Bronchial epithelial cell (primary cell): ENCODE results near the gene LIPA. TPM values are rescaled to one million over a fixed set of nuclear protein-coding genes. Genes with fewer than 3 reads are reported as not detected.
"Not testable (repeated sequence)": the region's sequence is repeated elsewhere in the genome, so short reads cannot be mapped to it uniquely, and the experiment has no call there.

Source experiments
- DNase-seq: peaks from one replicate; pipeline ENCODE4 v3.0.0-alpha.2; 2010; ENCODE audit warnings: low read depth
- FAIRE-seq: peaks from 2 replicates; lab custom pipeline; 2011; peaks lifted over from hg19 to GRCh38; lab: Jason Lieb, UNC
- H3K27me3 ChIP-seq: 2 replicates; pipeline ENCODE4 v1.5.1; 2011; ENCODE audit warnings: low read length; ENCODE audit not compliant: control insufficient read depth, insufficient read depth
- H3K36me3 ChIP-seq: 2 replicates; pipeline ENCODE4 v1.5.1; 2011; ENCODE audit warnings: low read length; ENCODE audit not compliant: control insufficient read depth, insufficient read depth
- H3K4me3 ChIP-seq: 2 replicates; pipeline ENCODE4 v1.5.1; 2011; ENCODE audit warnings: mild to moderate bottlenecking, low read depth, low read length, control low read depth
- total RNA-seq: library from RNA; depleted of rRNA; stranded (reverse); fragments of >200 nt; gene quantifications from 2 replicates; pipeline ENCODE4 v1.2.1, GENCODE V29; 2014
- TF ChIP-seq, protein P1 (sequence below): IDR thresholded peaks from 2 replicates; pipeline ENCODE4 v1.5.1; 2011; ENCODE audit warnings: mild to moderate bottlenecking, moderate library complexity, low read length, control low read depth, inconsistent platforms; ENCODE audit not compliant: insufficient read depth, severe bottlenecking

The LIPA gene
- total RNA-seq, 1 donor from 2014 or later, result 20.8 TPM

- Histone ChIP-seq H3K27me3 (peaks cover 3% of the 10 kb centered on the region), H3K36me3 (no peaks in the 10 kb centered on the region), H3K4me3 (no peak overlapping the region)
- FAIRE-seq, result no peak
- TF ChIP-seq, protein P1, sequence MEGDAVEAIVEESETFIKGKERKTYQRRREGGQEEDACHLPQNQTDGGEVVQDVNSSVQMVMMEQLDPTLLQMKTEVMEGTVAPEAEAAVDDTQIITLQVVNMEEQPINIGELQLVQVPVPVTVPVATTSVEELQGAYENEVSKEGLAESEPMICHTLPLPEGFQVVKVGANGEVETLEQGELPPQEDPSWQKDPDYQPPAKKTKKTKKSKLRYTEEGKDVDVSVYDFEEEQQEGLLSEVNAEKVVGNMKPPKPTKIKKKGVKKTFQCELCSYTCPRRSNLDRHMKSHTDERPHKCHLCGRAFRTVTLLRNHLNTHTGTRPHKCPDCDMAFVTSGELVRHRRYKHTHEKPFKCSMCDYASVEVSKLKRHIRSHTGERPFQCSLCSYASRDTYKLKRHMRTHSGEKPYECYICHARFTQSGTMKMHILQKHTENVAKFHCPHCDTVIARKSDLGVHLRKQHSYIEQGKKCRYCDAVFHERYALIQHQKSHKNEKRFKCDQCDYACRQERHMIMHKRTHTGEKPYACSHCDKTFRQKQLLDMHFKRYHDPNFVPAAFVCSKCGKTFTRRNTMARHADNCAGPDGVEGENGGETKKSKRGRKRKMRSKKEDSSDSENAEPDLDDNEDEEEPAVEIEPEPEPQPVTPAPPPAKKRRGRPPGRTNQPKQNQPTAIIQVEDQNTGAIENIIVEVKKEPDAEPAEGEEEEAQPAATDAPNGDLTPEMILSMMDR, result no peak
- no peak for DNase-seq
Measured at GRCh38 chr10:89171263-89171872, 80.2 kb downstream of the LIPA start.

DNA sequence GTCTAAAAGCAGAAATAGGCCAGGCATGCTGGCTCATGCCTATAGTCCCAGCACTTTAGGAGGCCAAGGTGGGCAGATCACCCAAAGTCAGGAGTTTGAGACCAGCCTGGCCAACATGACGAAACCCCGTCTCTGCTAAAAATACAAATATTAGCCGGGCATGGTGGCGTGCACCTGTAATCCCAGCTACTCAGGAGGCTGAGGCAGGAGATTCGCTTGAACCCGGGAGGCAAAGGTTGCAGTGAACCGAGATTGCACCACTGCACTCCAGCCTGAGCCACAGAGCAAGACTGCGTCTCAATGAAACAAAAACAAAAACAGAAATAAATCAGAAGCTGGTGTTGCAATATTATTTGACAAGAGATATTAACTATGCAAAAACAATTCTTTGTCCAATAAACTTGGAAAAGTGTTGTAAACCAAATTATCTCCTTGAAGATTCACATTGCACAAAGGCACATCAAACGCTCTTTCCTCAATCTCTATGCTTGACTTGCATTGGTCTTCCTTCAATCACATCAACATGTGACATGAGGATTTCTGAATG lies 83.1 kb downstream of the LIPA start:
- H3K4me3 ChIP-seq, H3K36me3 ChIP-seq, DNase-seq, H3K27me3 ChIP-seq, FAIRE-seq: not testable (repeated sequence)

DNA sequence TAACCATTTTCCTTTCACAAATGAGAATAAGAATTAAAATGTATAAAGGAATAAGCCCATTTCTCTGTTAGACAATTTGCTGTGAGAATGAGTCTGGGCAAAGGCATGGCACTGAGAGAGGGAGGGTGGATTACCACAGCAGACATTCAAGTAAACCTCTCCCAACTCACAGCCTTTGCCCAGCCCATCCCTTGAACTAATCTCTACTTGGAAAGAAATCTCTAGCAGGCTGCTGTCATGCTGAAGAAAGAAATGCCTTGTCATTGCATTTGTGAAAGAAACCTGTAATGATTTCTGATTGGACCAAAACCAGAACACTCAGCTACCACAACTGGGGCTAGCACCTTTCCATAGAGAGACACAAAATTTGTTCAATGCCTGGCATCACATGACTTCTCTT lies 83.7 kb downstream of the LIPA start:
- FAIRE-seq (no peak), DNase-seq (peak; percentile 13)
- H3K4me3 ChIP-seq, result no peak overlapping the region
- TF ChIP-seq, protein P1, result no peak
- no peaks in the 10 kb centered on the region for H3K36me3 ChIP-seq
- H3K27me3 ChIP-seq, result peaks cover 5% of the 10 kb centered on the region

DNA sequence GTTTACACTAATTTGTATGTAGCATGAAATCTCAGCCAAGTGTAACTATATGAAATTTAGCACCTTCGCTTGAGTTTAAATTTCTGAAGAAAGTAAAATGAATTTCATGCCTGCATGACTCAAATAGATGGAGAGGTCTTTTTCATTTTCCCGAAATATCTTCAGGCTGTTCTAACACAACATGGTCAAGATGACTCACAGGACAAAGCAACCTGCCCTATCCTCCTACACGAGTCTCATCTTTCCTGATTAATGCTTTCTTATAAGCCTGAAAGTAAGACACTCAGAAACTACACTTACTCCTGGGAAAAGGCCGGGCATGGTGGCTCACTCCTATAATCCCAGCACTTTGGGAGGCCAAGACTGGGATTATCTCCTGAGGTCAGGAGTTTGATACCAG lies 85.7 kb downstream of the LIPA start:
- FAIRE-seq (no peak), DNase-seq (peak; percentile 54)
- Histone ChIP-seq H3K27me3 (peaks cover 5% of the 10 kb centered on the region), H3K4me3 (no peak overlapping the region), H3K36me3 (no peaks in the 10 kb centered on the region)
- TF ChIP-seq, protein P1, result no peak

DNA sequence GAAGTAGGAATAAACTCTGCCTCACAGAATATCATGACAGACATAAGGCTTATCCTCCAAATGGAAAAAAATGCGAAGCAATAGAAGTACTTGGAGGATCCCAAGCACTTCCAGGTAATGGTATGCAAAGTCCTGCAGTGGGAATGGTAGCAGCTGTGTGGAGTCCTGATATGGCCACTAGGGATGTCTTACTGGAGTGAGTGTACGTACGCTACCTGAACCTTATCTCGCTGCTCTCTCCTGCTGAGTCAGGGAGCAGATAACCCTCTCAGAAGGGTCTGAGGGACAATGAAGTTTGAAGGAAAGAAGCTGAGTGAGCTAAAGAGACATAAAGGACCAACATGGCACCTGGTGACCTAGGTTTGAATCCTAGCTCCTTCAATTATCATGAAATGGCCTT lies 86.7 kb downstream of the LIPA start:
- TF ChIP-seq, protein P1, result no peak
- DNase-seq (no peak), FAIRE-seq (no peak)
- no peak overlapping the region for H3K4me3 ChIP-seq
- H3K27me3 ChIP-seq, result peaks cover 5% of the 10 kb centered on the region
- H3K36me3 ChIP-seq, result no peaks in the 10 kb centered on the region

- no peak for FAIRE-seq
- no peak overlapping the region for H3K4me3 ChIP-seq
- TF ChIP-seq, protein P1, result no peak
- no peaks in the 10 kb centered on the region for H3K36me3 ChIP-seq
- H3K27me3 ChIP-seq, result peaks cover 2% of the 10 kb centered on the region
- DNase-seq, result no peak
Measured at GRCh38 chr10:89164080-89164479, 87.5 kb downstream of the LIPA start.

Other genes with a start within 250 kb of the LIPA start
- gene CH25H, start 44.5 kb downstream of the LIPA start, total RNA-seq, result not detected in 2 replicates
- 0.13 and 0.26 TPM in 2 replicates for gene IFIT2, start 50.3 kb upstream of the LIPA start, total RNA-seq
- 0.13 and 0.26 TPM in 2 replicates for gene IFIT3, start 76.2 kb upstream of the LIPA start, total RNA-seq
- gene IFIT1B, start 126.3 kb upstream of the LIPA start, total RNA-seq, result not detected in 2 replicates
- gene IFIT1, start 140.8 kb upstream of the LIPA start, total RNA-seq, result 0.26 TPM in 2 replicates
- gene IFIT5, start 162.8 kb upstream of the LIPA start, total RNA-seq, result 3.1 and 5.3 TPM in 2 replicates